NCI-H1092 (cell line): ENCODE data around the gene C1orf167.

Source experiments
- DNase-seq: peaks from one replicate; lab custom pipeline; 2025; lab: John Stamatoyannopoulos, UW

C1orf167 gene

GRCh38 chr1:11761285-11761684 lies 708 bp upstream of the C1orf167 start:
- no peak for DNase-seq

GRCh38 chr1:11764115-11764514 lies 2.1 kb downstream of the C1orf167 start:
- no peak for DNase-seq

GRCh38 chr1:11764519-11764918 lies 2.5 kb downstream of the C1orf167 start:
- DNase-seq, result no peak

GRCh38 chr1:11765661-11766428 lies 3.9 kb downstream of the C1orf167 start:
- DNase-seq, result no peak

- no peak for DNase-seq
Measured at GRCh38 chr1:11766429-11766776, 4.4 kb downstream of the C1orf167 start.

GRCh38 chr1:11767922-11768704 lies 6.1 kb downstream of the C1orf167 start:
- DNase-seq, result no peak

GRCh38 chr1:11768821-11769220 lies 6.8 kb downstream of the C1orf167 start:
- no peak for DNase-seq

- DNase-seq, result no peak
Measured at GRCh38 chr1:11769274-11769673, 7.3 kb downstream of the C1orf167 start.

- DNase-seq, result no peak
Measured at GRCh38 chr1:11770011-11770410, 8.0 kb downstream of the C1orf167 start.

- DNase-seq, result no peak
Measured at GRCh38 chr1:11771481-11772043, 9.6 kb downstream of the C1orf167 start.

- no peak for DNase-seq
Measured at GRCh38 chr1:11772458-11772857, 10.5 kb downstream of the C1orf167 start.

GRCh38 chr1:11774753-11775152 lies 12.8 kb downstream of the C1orf167 start:
- DNase-seq, result no peak

GRCh38 chr1:11777658-11778322 lies 15.8 kb downstream of the C1orf167 start:
- DNase-seq, result no peak

GRCh38 chr1:11778336-11778735 lies 16.3 kb downstream of the C1orf167 start:
- no peak for DNase-seq

GRCh38 chr1:11778844-11779623 lies 17.0 kb downstream of the C1orf167 start:
- no peak for DNase-seq

- no peak for DNase-seq
Measured at GRCh38 chr1:11779715-11780379, 17.9 kb downstream of the C1orf167 start.

- DNase-seq, result no peak
Measured at GRCh38 chr1:11780380-11781147, 18.6 kb downstream of the C1orf167 start.

GRCh38 chr1:11781297-11781696 lies 19.3 kb downstream of the C1orf167 start:
- no peak for DNase-seq

GRCh38 chr1:11782127-11782708 lies 20.2 kb downstream of the C1orf167 start:
- DNase-seq, result no peak

GRCh38 chr1:11783556-11783955 lies 21.6 kb downstream of the C1orf167 start:
- no peak for DNase-seq
